K562 (cell line): ENCODE data around the gene FERMT3. TPM values are rescaled to one million over a fixed set of nuclear protein-coding genes. Genes with fewer than 3 reads are reported as not detected.

Source experiments
- ATAC-seq: fragments of 200-7000 bp; cut with Tn5 transposase; 3 replicates; pipeline ENCODE4 v1.9.1; 2020; ENCODE audit warnings: moderate library complexity
- BruUV-seq: library from RNA; stranded (reverse); fragments of 400-500 nt; replicated peaks from 2 replicates; lab custom pipeline; 2021; lab: Mats Ljungman, UMichigan
- CTCF ChIA-PET: fragments of 300-600 bp; formaldehyde crosslinking; extraction: SDS; loops from one replicate; lab custom pipeline; 2021; ENCODE audit warnings: low intra/inter-chr PET ratio; lab: Yijun Ruan, JAX
- POLR2A ChIA-PET: fragments of 300-600, 350-650 bp; sonication (Branson Sonifier 250); formaldehyde crosslinking; extraction: SDS; loops from one replicate; lab custom pipeline; 2021; ENCODE audit warnings: antibody characterized with exemption, inconsistent platforms; lab: Yijun Ruan, JAX
- DNase-seq, 4 experiments: peaks; one replicate each; pipeline versions ENCODE4 v3.0.0 to v3.0.0-alpha.2; 2011 to 2018; ENCODE audit warnings: low spot score in 3 of 4, mixed read lengths in 3 of 4; ENCODE audit errors: extremely low read depth in 1 of 4
- FAIRE-seq: peaks from 2 replicates; lab custom pipeline; 2011; peaks lifted over from hg19 to GRCh38; lab: Jason Lieb, UNC
- H2AFZ ChIP-seq: 2 replicates; pipeline ENCODE4 v1.6.0; 2011; ENCODE audit warnings: low read depth, low read length, control low read depth, inconsistent platforms
- H3K27ac ChIP-seq: fragments of 200-600 bp; 3 replicates; pipeline ENCODE4 v1.8.0; 2011; ENCODE audit warnings: low read depth, mild to moderate bottlenecking, control low read depth, inconsistent platforms, low read length, moderate library complexity, mixed read lengths; ENCODE audit errors: extremely low read depth
- H3K27me3 ChIP-seq, 2 experiments: fragments of 300-600 bp in 1 of 2; 2 replicates in 1 of 2; 3 replicates in 1 of 2; pipeline versions ENCODE4 v1.6.0 to v1.8.0; 2011; ENCODE audit warnings: inconsistent platforms in 2 of 2, low read length in 2 of 2, mild to moderate bottlenecking in 1 of 2, mixed read lengths in 1 of 2, moderate library complexity in 1 of 2; ENCODE audit not compliant: control insufficient read depth in 2 of 2, insufficient read depth in 2 of 2
- H3K36me3 ChIP-seq: fragments of 300-600 bp; 3 replicates; pipeline ENCODE4 v1.8.0; 2011; ENCODE audit warnings: mild to moderate bottlenecking, low read length, inconsistent platforms; ENCODE audit not compliant: control insufficient read depth, insufficient read depth
- H3K4me1 ChIP-seq, 2 experiments: fragments of 200-600 bp in 1 of 2; replicated peaks in 1 of 2; 2 replicates in 1 of 2; 3 replicates in 1 of 2; pipeline versions ENCODE4 v1.5.1 to v1.8.0; 2011; ENCODE audit warnings: inconsistent platforms in 2 of 2, low read length in 2 of 2, mild to moderate bottlenecking in 1 of 2, mixed read lengths in 1 of 2, moderate library complexity in 1 of 2; ENCODE audit not compliant: control insufficient read depth in 2 of 2, insufficient read depth in 2 of 2
- H3K4me2 ChIP-seq: 2 replicates; pipeline ENCODE4 v1.6.1; 2011; ENCODE audit warnings: low read length, control low read depth, inconsistent platforms, mixed read lengths; ENCODE audit not compliant: insufficient read depth
- H3K4me3 ChIP-seq: fragments of 200-600 bp; sonication (generic), shearing (Covaris generic); 2 replicates; pipeline ENCODE4 v1.5.1; 2016; ENCODE audit warnings: control low read depth, inconsistent platforms
- H3K79me2 ChIP-seq: fragments of 200-600 bp; 3 replicates; pipeline ENCODE4 v1.8.0; 2011; ENCODE audit warnings: low read length, inconsistent platforms; ENCODE audit not compliant: control insufficient read depth, insufficient read depth
- H3K9ac ChIP-seq, 2 experiments: 2 replicates each; pipeline versions ENCODE4 v1.6.0 to v1.6.1; 2011; ENCODE audit warnings: low read depth in 2 of 2, low read length in 2 of 2, control low read depth in 1 of 2, inconsistent platforms in 1 of 2, mild to moderate bottlenecking in 1 of 2, mixed read lengths in 1 of 2; ENCODE audit not compliant: insufficient read depth in 1 of 2
- H3K9me1 ChIP-seq: one replicate; pipeline ENCODE4 v1.6.0; 2011; ENCODE audit warnings: inconsistent platforms, mild to moderate bottlenecking, low read length, moderate library complexity; ENCODE audit not compliant: control insufficient read depth, insufficient read depth
- H3K9me3 ChIP-seq: replicated peaks from 2 replicates; pipeline ENCODE4 v1.5.1; 2011; ENCODE audit warnings: low read depth, low read length, inconsistent platforms; ENCODE audit not compliant: control insufficient read depth, insufficient read depth
- H4K20me1 ChIP-seq: replicated peaks from 2 replicates; pipeline ENCODE4 v1.6.1; 2011; ENCODE audit warnings: low read length, inconsistent platforms, mixed read lengths; ENCODE audit not compliant: control insufficient read depth, insufficient read depth
- ATF7 ChIP-seq: fragments of 450-650 bp; IDR thresholded peaks from 2 replicates; pipeline ENCODE4 v1.7.1; 2014; ENCODE audit warnings: mild to moderate bottlenecking, moderate library complexity
- BHLHE40 ChIP-seq: IDR thresholded peaks from 2 replicates; pipeline ENCODE4 v1.6.1; 2011; ENCODE audit warnings: low read length, improper control_type of control experiment
- CBX1 ChIP-seq: sonication (generic); IDR thresholded peaks from 2 replicates; pipeline ENCODE4 v1.6.1; 2016; ENCODE audit warnings: antibody characterized with exemption, low read depth, mild to moderate bottlenecking
- DPF2 ChIP-seq: fragments of 450-650 bp; IDR thresholded peaks from 2 replicates; pipeline ENCODE4 v1.6.1; 2016
- HBP1 ChIP-seq: fragments of 450-650 bp; formaldehyde crosslinking; IDR thresholded peaks from 2 replicates; pipeline ENCODE4 v1.4.0; 2022; ENCODE audit warnings: missing genetic modification characterization
- HDAC2 ChIP-seq: fragments of 450-650 bp; IDR thresholded peaks from 2 replicates; pipeline ENCODE4 v1.6.1; 2016; ENCODE audit warnings: mild to moderate bottlenecking
- KLF10 ChIP-seq: fragments of 250-450 bp; sonication (Bioruptor Pico); IDR thresholded peaks from 2 replicates; pipeline ENCODE4 v1.6.1; 2021; ENCODE audit warnings: matching md5 sums
- NCOA2 ChIP-seq, 2 experiments: fragments of 450-650 bp; IDR thresholded peaks; 2 replicates each; pipeline ENCODE4 v1.6.1; 2018; ENCODE audit warnings: mild to moderate bottlenecking in 2 of 2, moderate library complexity in 1 of 2; ENCODE audit not compliant: partially characterized antibody in 2 of 2
- PHF20 ChIP-seq: fragments of 450-650 bp; IDR thresholded peaks from 2 replicates; pipeline ENCODE4 v1.6.1; 2018; ENCODE audit not compliant: partially characterized antibody
- RBM17 ChIP-seq: fragments of 200-400 bp; formaldehyde crosslinking; IDR thresholded peaks from 2 replicates; pipeline ENCODE4 v1.6.1; 2017; ENCODE audit warnings: low read depth, mild to moderate bottlenecking, low read length, borderline replicate concordance
- SIN3B ChIP-seq: fragments of 450-650 bp; IDR thresholded peaks from 2 replicates; pipeline ENCODE4 v1.6.1; 2017; ENCODE audit warnings: low read depth, mild to moderate bottlenecking, moderate library complexity
- SLC30A9 ChIP-seq: fragments of 250-450 bp; sonication (Bioruptor Pico); IDR thresholded peaks from 2 replicates; pipeline ENCODE4 v1.8.0; 2022; ENCODE audit warnings: mild to moderate bottlenecking, moderate library complexity
- SMARCC2 ChIP-seq: fragments of 450-650 bp; IDR thresholded peaks from 2 replicates; pipeline ENCODE4 v1.6.1; 2017; ENCODE audit warnings: antibody characterized with exemption, moderate library complexity, mild to moderate bottlenecking, low read depth
- ZNF280B ChIP-seq: fragments of 250-450 bp; sonication (Bioruptor Pico); IDR thresholded peaks from 2 replicates; pipeline ENCODE4 v1.5.1; 2021; ENCODE audit warnings: mild to moderate bottlenecking
- ZSCAN32 ChIP-seq: fragments of 450-650 bp; formaldehyde crosslinking; IDR thresholded peaks from 2 replicates; pipeline ENCODE4 v1.4.0; 2020; ENCODE audit warnings: mild to moderate bottlenecking, moderate library complexity
- WGBS: fragments of 100-300 bp; shearing (Covaris generic); methylation state at CpG from one replicate; pipeline ENCODE4 v1.1.6; 2016; ENCODE audit warnings: low coverage, mixed read lengths; ENCODE audit not compliant: insufficient coverage; ENCODE audit errors: missing lambda C conversion rate; 5-methylcytosine and 5-hydroxymethylcytosine counted together
- in situ Hi-C: fragments of 300-500 bp; cut with MboI; formaldehyde crosslinking; loops from 4 replicates; pipeline ENCODE4 v1.15.0; 2018; ENCODE audit warnings: inconsistent platforms, mixed read lengths
- intact Hi-C: fragments of 100-400 bp; cut with micrococcal nuclease; formaldehyde crosslinking; loops from 2 replicates; pipeline ENCODE4 v1.14.2; 2022
- polyA plus RNA-seq, 8 experiments: library from polyadenylated mRNA; depleted of rRNA in 4 of 8; stranded (reverse) in 5 of 8; unstranded in 3 of 8; fragments of >200 nt; fragmentation: Nextera tagmentation in 2 of 8; fragmentation: Illumina TruSeq in 1 of 8; extraction: Ambion mirVana in 2 of 8; extraction: Trizol in 1 of 8; gene quantifications; 2 replicates each; pipeline versions ENCODE4 v1.2.1 to v1.2.3, GENCODE V29; 2011 to 2014; ENCODE audit warnings: inconsistent platforms in 1 of 8, missing spikeins in 1 of 8
- total RNA-seq, 7 experiments: library from RNA; depleted of rRNA in 6 of 7; stranded (reverse); fragments of >200 nt in 6 of 7; fragmentation: Illumina TruSeq in 2 of 7; extraction: Trizol in 2 of 7; gene quantifications; 2 replicates each; pipeline versions ENCODE4 v1.2.1 to v1.2.3, GENCODE V29; 2011 to 2021; ENCODE audit warnings: low replicate concordance in 1 of 7
- TF ChIP-seq, protein P1 (sequence below): sonication (generic); formaldehyde crosslinking; IDR thresholded peaks from 2 replicates; pipeline ENCODE4 v1.8.0; 2023; ENCODE audit warnings: mild to moderate bottlenecking, missing genetic modification reagents

Gene FERMT3
- total and polyA plus RNA-seq, 9 of the 15 experiments (the other 6 are each of a cell fraction or from before 2014, with no cell fraction given) = 3.2 to 275 (median 79.7) TPM

GRCh38 chr11:64249563-64250414, 43.3 kb downstream of the FERMT3 start:
- Histone ChIP-seq H3K27me3 (no peaks in the 10 kb centered on the region), H3K4me3 (no peak overlapping the region), H3K27ac (no peak overlapping the region; the same call in 2 of the 3 replicates), H3K4me1 (peaks cover 30 to 89% of the 10 kb centered on the region in 2 experiments), H4K20me1 (peaks cover 7% of the 10 kb centered on the region), H3K79me2 (peaks cover 43% of the 10 kb centered on the region), H3K9ac (peak overlapping the region in 1 of 2 experiments; percentile 95; a peak in 2 of 4 replicates), H3K9me3 (no peaks in the 10 kb centered on the region), H3K9me1 (no peaks in the 10 kb centered on the region), H3K4me2 (no peak overlapping the region), H2AFZ (no peak overlapping the region), H3K36me3 (peaks cover 32% of the 10 kb centered on the region; the same call in 1 of the 3 replicates)
- FAIRE-seq = peak; percentile 19
- ChIA-PET CTCF (no interaction called here), POLR2A (interaction anchor here (0.5 to 7.8 kb wide), 7 partner anchors 8 to 613 kb away, joined by 3 to 58 read pairs (median 3); partner anchors contain the start of gene FERMT3)
- no peak for ATAC-seq
- in situ Hi-C loops = no loop called here
- WGBS = 51% methylated on average over 6 of the region's 8 CpGs
- intact Hi-C loops = loop anchor here (10.0 kb wide), 1 partner anchor 55 kb away; the partner anchor contains the start of genes CATSPERZ and ESRRA
- BruUV-seq = no TSS peak
- DNase-seq = peak in 1 of 4 experiments; percentile 32
- TF ChIP-seq SMARCC2 (no peak), RBM17 (no peak), CBX1 (peak; percentile 78; the same call in 1 of the 2 replicates), NCOA2 (IDR thresholded peaks at IDR 0.05; ENCODE audit: partially characterized antibody in 2 of 2) (no peak), ATF7 (no peak), BHLHE40 (no peak), ZNF280B (CRISPR knock-in tag) (no peak), DPF2 (peak; percentile 13; the same call in 1 of the 2 replicates), HBP1 (CRISPR knock-in tag) (no peak), SIN3B (no peak), PHF20 (peak; percentile 14), SLC30A9 (CRISPR knock-in tag) (no peak), KLF10 (CRISPR knock-in tag) (no peak), ZSCAN32 (CRISPR knock-in tag) (no peak), HDAC2 (peak; percentile 89)
- TF ChIP-seq, protein P1, sequence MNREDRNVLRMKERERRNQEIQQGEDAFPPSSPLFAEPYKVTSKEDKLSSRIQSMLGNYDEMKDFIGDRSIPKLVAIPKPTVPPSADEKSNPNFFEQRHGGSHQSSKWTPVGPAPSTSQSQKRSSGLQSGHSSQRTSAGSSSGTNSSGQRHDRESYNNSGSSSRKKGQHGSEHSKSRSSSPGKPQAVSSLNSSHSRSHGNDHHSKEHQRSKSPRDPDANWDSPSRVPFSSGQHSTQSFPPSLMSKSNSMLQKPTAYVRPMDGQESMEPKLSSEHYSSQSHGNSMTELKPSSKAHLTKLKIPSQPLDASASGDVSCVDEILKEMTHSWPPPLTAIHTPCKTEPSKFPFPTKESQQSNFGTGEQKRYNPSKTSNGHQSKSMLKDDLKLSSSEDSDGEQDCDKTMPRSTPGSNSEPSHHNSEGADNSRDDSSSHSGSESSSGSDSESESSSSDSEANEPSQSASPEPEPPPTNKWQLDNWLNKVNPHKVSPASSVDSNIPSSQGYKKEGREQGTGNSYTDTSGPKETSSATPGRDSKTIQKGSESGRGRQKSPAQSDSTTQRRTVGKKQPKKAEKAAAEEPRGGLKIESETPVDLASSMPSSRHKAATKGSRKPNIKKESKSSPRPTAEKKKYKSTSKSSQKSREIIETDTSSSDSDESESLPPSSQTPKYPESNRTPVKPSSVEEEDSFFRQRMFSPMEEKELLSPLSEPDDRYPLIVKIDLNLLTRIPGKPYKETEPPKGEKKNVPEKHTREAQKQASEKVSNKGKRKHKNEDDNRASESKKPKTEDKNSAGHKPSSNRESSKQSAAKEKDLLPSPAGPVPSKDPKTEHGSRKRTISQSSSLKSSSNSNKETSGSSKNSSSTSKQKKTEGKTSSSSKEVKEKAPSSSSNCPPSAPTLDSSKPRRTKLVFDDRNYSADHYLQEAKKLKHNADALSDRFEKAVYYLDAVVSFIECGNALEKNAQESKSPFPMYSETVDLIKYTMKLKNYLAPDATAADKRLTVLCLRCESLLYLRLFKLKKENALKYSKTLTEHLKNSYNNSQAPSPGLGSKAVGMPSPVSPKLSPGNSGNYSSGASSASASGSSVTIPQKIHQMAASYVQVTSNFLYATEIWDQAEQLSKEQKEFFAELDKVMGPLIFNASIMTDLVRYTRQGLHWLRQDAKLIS (CRISPR knock-in tag) = no peak
